NCI-H2029 (cell line): Measurements from ENCODE around the gene SLIT3.

Experiments
- DNase-seq: peaks from one replicate; lab custom pipeline; 2025; lab: John Stamatoyannopoulos, UW

SLIT3 gene

GRCh38 chr5:168860081-168860480 lies 440.9 kb downstream of the SLIT3 start:
- no peak for DNase-seq

- no peak for DNase-seq
These were observed 441.5 kb downstream of the SLIT3 start for GRCh38 chr5:168859471-168859870.

- DNase-seq: no peak
These were observed 441.9 kb downstream of the SLIT3 start for GRCh38 chr5:168858994-168859393.

- no peak for DNase-seq
These were observed 442.6 kb downstream of the SLIT3 start for GRCh38 chr5:168858371-168858770.

- DNase-seq: no peak
These were observed 447.0 kb downstream of the SLIT3 start for GRCh38 chr5:168853972-168854371.

- DNase-seq: no peak
These were observed 448.6 kb downstream of the SLIT3 start for GRCh38 chr5:168852329-168852728.

GRCh38 chr5:168851902-168852321 lies 449.0 kb downstream of the SLIT3 start:
- no peak for DNase-seq

- DNase-seq: no peak
These were observed 450.3 kb downstream of the SLIT3 start for GRCh38 chr5:168850683-168851082.

GRCh38 chr5:168848569-168848968 lies 452.4 kb downstream of the SLIT3 start:
- no peak for DNase-seq

GRCh38 chr5:168847511-168848073 lies 453.3 kb downstream of the SLIT3 start:
- DNase-seq: no peak

GRCh38 chr5:168844922-168845296 lies 456.0 kb downstream of the SLIT3 start:
- DNase-seq: no peak

GRCh38 chr5:168844016-168844921 lies 456.7 kb downstream of the SLIT3 start:
- no peak for DNase-seq

GRCh38 chr5:168843277-168844015 lies 457.5 kb downstream of the SLIT3 start:
- no peak for DNase-seq

- no peak for DNase-seq
These were observed 458.3 kb downstream of the SLIT3 start for GRCh38 chr5:168842571-168843205.

GRCh38 chr5:168837852-168838251 lies 463.1 kb downstream of the SLIT3 start:
- no peak for DNase-seq

GRCh38 chr5:168836603-168837231 lies 464.2 kb downstream of the SLIT3 start:
- no peak for DNase-seq

GRCh38 chr5:168833936-168834335 lies 467.0 kb downstream of the SLIT3 start:
- DNase-seq: no peak

GRCh38 chr5:168833383-168833782 lies 467.6 kb downstream of the SLIT3 start:
- no peak for DNase-seq

GRCh38 chr5:168832308-168832707 lies 468.6 kb downstream of the SLIT3 start:
- DNase-seq: no peak

GRCh38 chr5:168831383-168831782 lies 469.6 kb downstream of the SLIT3 start:
- DNase-seq: no peak

GRCh38 chr5:168830833-168831232 lies 470.1 kb downstream of the SLIT3 start:
- no peak for DNase-seq

GRCh38 chr5:168829922-168830417 lies 471.0 kb downstream of the SLIT3 start:
- no peak for DNase-seq
